Epithelial cell of prostate (primary cell): Measurements from ENCODE around the gene CDK3.
"Not testable (repeated sequence)": the region's sequence is repeated elsewhere in the genome, so short reads cannot be mapped to it uniquely, and the experiment has no call there.

ENCODE experiments used
- DNase-seq: peaks from one replicate; pipeline ENCODE4 v3.0.0-alpha.2; 2011; ENCODE audit warnings: low read depth, low spot score
- H3K27ac ChIP-seq: fragments of 450-650 bp; 2 replicates; pipeline ENCODE4 v1.5.1; 2017; ENCODE audit warnings: mild to moderate bottlenecking

CDK3 gene

GRCh38 chr17:76000755-76001521 is at the start of gene CDK3:
CDK3 (plus strand) TSS chr17:76000855; CDS start chr17:76001426, 571 bp downstream.
- no peak for DNase-seq
- H3K27ac ChIP-seq = no peak within 1 kb of the TSS

- no peak overlapping the region for H3K27ac ChIP-seq
- no peak for DNase-seq
Observed at GRCh38 chr17:75950855-75951554, 49.6 kb upstream of the CDK3 start.

GRCh38 chr17:75959051-75959838 is 41.4 kb upstream of the CDK3 start:
- H3K27ac ChIP-seq = no peak overlapping the region

GRCh38 chr17:75959839-75960511 is 40.7 kb upstream of the CDK3 start:
- no peak overlapping the region for H3K27ac ChIP-seq

More at GRCh38 chr17:75959051-75959838, 41.4 kb upstream of the CDK3 start:
- DNase-seq = no peak

GRCh38 chr17:75965468-75965867 is 35.2 kb upstream of the CDK3 start:
- no peak overlapping the region for H3K27ac ChIP-seq
- no peak for DNase-seq

More at GRCh38 chr17:75959839-75960511, 40.7 kb upstream of the CDK3 start:
- DNase-seq = no peak

GRCh38 chr17:75969044-75969443 is 31.6 kb upstream of the CDK3 start:
- DNase-seq, H3K27ac ChIP-seq: not testable (repeated sequence)

GRCh38 chr17:75970011-75970523 is 30.6 kb upstream of the CDK3 start:
- peak overlapping the region; percentile 57 for H3K27ac ChIP-seq
- DNase-seq = no peak

GRCh38 chr17:75970626-75971025 is 30.0 kb upstream of the CDK3 start:
- peak overlapping the region; percentile 57 for H3K27ac ChIP-seq
- no peak for DNase-seq

- H3K27ac ChIP-seq, DNase-seq: not testable (repeated sequence)
Observed at GRCh38 chr17:75975187-75975586, 25.5 kb upstream of the CDK3 start.

- DNase-seq = no peak
- no peak overlapping the region for H3K27ac ChIP-seq
Observed at GRCh38 chr17:75975757-75976174, 24.9 kb upstream of the CDK3 start.

- no peak for DNase-seq
- no peak overlapping the region for H3K27ac ChIP-seq
Observed at GRCh38 chr17:75976175-75976848, 24.3 kb upstream of the CDK3 start.

- DNase-seq = peak; percentile 68
- peak within 1 kb of the TSS; percentile 94 for H3K27ac ChIP-seq
Observed at GRCh38 chr17:75978938-75979704, 21.5 kb upstream of the CDK3 start, which contains the start of the genes ACOX1 and TEN1. ACOX1 (minus strand) TSS chr17:75979166; CDS start chr17:75979073, 93 bp downstream. TEN1 (plus strand) TSS chr17:75979240; CDS start chr17:75986193, 6,953 bp downstream.

GRCh38 chr17:75979705-75980187 is 20.9 kb upstream of the CDK3 start:
- peak overlapping the region; percentile 94 for H3K27ac ChIP-seq
- peak; percentile 24 for DNase-seq

GRCh38 chr17:75980188-75981018 is 20.3 kb upstream of the CDK3 start:
- peak overlapping the region; percentile 94 for H3K27ac ChIP-seq
- no peak for DNase-seq

GRCh38 chr17:75981019-75981615 is 19.5 kb upstream of the CDK3 start:
- H3K27ac ChIP-seq = peak overlapping the region; percentile 70
- no peak for DNase-seq

- DNase-seq = no peak
- peak overlapping the region; percentile 70 for H3K27ac ChIP-seq
Observed at GRCh38 chr17:75983501-75984181, 17.0 kb upstream of the CDK3 start.
